NCI-H345 treated with DMSO at 0.1 percent for 48 hours (cell line): Measurements from ENCODE around the gene SMAD9.
"Not testable (repeated sequence)": the region's sequence is repeated elsewhere in the genome, so short reads cannot be mapped to it uniquely, and the experiment has no call there.

Experiments used
- DNase-seq: peaks from one replicate; lab custom pipeline; 2025; ENCODE audit not compliant: unreplicated experiment; lab: John Stamatoyannopoulos, UW

SMAD9 gene

GRCh38 chr13:36912369-36912768 is 7.7 kb downstream of the SMAD9 start:
- no peak for DNase-seq

GRCh38 chr13:36910545-36910944 is 9.5 kb downstream of the SMAD9 start:
- no peak for DNase-seq

- DNase-seq, result no peak
These were observed 12.2 kb downstream of the SMAD9 start for GRCh38 chr13:36907821-36908220.

- DNase-seq, result no peak
These were observed 12.8 kb downstream of the SMAD9 start for GRCh38 chr13:36907266-36907665.

GRCh38 chr13:36905944-36906343 is 14.1 kb downstream of the SMAD9 start:
- no peak for DNase-seq

GRCh38 chr13:36903925-36904595 is 16.0 kb downstream of the SMAD9 start:
- DNase-seq, result peak; percentile 97

- DNase-seq, result no peak
These were observed 22.9 kb downstream of the SMAD9 start for GRCh38 chr13:36897054-36897616.

- no peak for DNase-seq
These were observed 28.3 kb downstream of the SMAD9 start for GRCh38 chr13:36891752-36892151.

- DNase-seq, result no peak
These were observed 31.4 kb downstream of the SMAD9 start for GRCh38 chr13:36888645-36889044.

GRCh38 chr13:36887758-36888521 is 32.1 kb downstream of the SMAD9 start:
- no peak for DNase-seq

GRCh38 chr13:36885901-36886300 is 34.1 kb downstream of the SMAD9 start:
- DNase-seq, result no peak

- DNase-seq, result no peak
These were observed 35.8 kb downstream of the SMAD9 start for GRCh38 chr13:36884235-36884634.

- DNase-seq, result no peak
These were observed 36.2 kb downstream of the SMAD9 start for GRCh38 chr13:36883824-36884223.

GRCh38 chr13:36883392-36883791 is 36.6 kb downstream of the SMAD9 start:
- not testable (repeated sequence) for DNase-seq

GRCh38 chr13:36882829-36883390 is 37.1 kb downstream of the SMAD9 start:
- no peak for DNase-seq

- DNase-seq, result no peak
These were observed 39.1 kb downstream of the SMAD9 start for GRCh38 chr13:36880961-36881360.

- DNase-seq, result no peak
These were observed 40.7 kb downstream of the SMAD9 start for GRCh38 chr13:36879218-36879938.

- no peak for DNase-seq
These were observed 44.1 kb downstream of the SMAD9 start for GRCh38 chr13:36875961-36876360.

GRCh38 chr13:36875431-36875830 is 44.6 kb downstream of the SMAD9 start:
- no peak for DNase-seq

GRCh38 chr13:36872621-36873020 is 47.4 kb downstream of the SMAD9 start:
- no peak for DNase-seq

- DNase-seq, result no peak
These were observed 49.9 kb downstream of the SMAD9 start for GRCh38 chr13:36870050-36870692.
